NCI-H1092 treated with DMSO at 0.1 percent for 48 hours (cell line): ENCODE results near the gene CAMTA1.
A peak's percentile ranks its signal among the peaks of the same experiment; 100 is the strongest.
"Not testable (repeated sequence)": the region's sequence is repeated elsewhere in the genome, so short reads cannot be mapped to it uniquely, and the experiment has no call there.

Experiments
- DNase-seq: peaks from one replicate; lab custom pipeline; 2025; lab: John Stamatoyannopoulos, UW

The CAMTA1 gene

GRCh38 chr1:6809461-6809860 is 24.2 kb downstream of the CAMTA1 start:
- DNase-seq: no peak

- DNase-seq: not testable (repeated sequence)
Observed at GRCh38 chr1:6810146-6810734, 25.0 kb downstream of the CAMTA1 start.

DNA sequence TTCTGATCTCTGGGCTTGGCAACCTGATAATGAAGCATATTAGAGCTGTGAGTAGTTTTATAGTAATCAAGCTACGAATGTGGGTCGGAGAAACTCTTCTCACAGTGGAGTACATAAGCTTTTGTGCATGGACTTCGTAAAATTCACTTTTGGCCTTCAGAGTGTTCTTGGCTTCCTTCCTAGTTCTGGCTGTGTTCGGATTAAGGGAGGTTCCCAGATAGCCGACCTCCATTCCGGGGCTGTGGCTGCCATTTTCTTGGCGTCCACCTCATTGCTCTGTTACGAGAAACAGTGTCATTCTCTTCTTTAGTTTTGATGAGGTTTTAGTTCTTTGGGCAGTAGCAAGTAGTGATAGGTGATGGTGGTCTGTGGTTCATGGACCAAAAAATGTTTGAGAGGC is 26.3 kb downstream of the CAMTA1 start:
- DNase-seq: no peak

- DNase-seq: no peak
Observed at GRCh38 chr1:6813165-6813564, 27.9 kb downstream of the CAMTA1 start.

DNA sequence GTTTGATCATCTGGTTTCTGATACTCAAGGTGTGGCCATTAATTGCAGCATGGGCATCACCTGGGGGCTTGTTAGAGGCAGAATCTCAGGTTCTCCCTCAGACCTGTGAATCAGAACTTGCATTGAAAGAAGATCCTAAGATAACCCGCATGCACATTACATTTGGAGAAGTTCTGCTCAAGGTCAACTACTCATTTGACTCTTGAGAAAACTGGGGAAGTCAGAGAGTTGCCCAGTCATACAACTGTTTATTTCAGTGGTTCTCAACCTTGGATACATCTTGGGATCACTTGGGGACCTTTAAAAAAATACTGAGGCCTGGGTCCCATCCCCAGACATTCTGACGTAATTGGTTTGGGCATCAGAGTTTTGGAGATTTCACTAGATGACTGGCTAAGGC is 30.5 kb downstream of the CAMTA1 start:
- DNase-seq: no peak

DNA sequence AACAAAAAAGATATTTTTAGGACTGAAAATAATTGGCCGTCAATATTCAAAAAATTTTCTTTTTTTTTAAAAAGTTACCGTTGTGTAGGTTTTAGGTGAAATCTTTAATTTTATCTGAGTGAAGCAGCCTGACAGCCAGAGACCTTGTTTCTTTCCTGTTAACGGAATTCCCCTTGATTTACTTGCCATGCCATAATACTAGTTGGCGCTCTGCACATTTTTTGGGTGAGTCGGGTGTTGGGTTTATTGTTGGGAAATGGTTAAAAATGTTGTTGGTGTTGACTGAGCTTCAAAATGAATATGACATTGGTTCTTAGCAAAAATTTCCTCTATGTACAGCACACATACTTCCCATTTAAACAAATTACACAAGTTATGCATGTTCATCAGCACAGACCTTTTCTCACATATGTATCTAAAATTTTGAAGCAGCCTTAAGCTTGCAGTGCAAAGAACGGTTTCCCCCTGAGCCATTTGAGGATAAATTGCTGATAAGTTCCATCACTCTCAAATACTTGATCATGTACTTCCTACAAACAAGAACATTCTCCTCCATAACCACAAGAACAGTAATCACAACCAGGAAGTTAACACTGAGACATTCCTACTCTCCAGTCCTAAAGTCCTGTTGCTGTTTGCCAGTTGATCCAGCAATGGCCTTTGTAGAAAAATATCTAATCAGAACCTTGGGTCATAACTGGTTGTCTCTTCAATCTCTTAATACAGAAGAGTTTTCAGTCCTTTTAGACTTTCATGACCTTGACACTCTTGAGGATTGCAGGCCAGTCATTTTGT is 34.2 kb downstream of the CAMTA1 start:
- DNase-seq: no peak

- no peak for DNase-seq
Observed at GRCh38 chr1:6820899-6821298, 35.6 kb downstream of the CAMTA1 start.

GRCh38 chr1:6822530-6823359 is 37.5 kb downstream of the CAMTA1 start:
- no peak for DNase-seq

GRCh38 chr1:6823793-6824192 is 38.5 kb downstream of the CAMTA1 start:
- DNase-seq: no peak

DNA sequence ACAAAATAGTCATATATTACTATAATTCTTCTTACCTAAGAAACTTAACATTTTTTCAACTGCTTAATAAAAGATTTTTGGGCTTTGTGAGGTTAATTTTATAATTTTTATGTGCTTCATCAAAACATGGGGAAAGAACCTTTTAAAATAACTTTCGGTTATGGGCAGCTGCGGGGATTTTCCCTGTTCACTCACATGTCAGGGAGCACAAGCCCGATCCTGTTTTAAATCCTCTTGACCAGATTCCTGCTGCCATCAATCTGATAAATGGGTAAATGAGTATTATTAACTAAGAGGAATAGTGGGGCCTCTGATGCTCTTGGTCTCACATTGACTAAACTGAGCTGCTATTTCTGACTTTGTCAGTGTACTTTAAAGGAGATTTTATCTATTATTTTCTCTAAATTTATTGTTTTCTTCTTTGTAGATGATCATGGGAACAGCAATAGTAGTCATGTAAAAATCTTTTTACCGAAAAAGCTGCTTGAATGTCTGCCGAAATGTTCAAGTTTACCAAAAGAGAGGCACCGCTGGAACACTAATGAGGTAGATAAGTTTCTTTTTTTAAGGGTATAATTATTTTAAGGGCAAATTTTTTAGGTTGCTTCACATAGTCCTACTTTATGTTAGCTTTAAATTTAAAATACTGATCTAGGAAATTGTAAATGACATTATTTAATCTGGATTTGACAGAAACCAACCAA is 39.6 kb downstream of the CAMTA1 start:
- no peak for DNase-seq

DNA sequence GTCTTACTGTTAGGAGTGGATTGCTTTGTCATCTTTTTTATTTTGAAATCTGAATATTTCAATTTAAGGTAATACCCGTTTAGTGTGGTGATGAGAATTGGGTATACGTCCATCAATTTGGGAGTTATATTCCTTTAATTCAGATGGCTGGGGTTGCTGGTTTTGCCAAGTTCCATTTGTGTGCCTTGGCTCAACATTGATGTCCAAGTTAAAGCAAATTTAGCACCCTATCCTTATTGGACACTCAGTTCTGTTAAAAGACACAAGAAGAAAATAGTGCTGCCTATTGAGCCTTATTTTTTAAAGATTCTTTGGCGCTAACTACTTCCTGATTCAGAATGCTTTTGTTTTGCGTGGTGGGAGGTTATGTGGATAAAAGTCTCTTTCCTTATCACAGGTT is 40.6 kb downstream of the CAMTA1 start:
- DNase-seq: no peak

- no peak for DNase-seq
Observed at GRCh38 chr1:6827079-6827478, 41.8 kb downstream of the CAMTA1 start.

DNA sequence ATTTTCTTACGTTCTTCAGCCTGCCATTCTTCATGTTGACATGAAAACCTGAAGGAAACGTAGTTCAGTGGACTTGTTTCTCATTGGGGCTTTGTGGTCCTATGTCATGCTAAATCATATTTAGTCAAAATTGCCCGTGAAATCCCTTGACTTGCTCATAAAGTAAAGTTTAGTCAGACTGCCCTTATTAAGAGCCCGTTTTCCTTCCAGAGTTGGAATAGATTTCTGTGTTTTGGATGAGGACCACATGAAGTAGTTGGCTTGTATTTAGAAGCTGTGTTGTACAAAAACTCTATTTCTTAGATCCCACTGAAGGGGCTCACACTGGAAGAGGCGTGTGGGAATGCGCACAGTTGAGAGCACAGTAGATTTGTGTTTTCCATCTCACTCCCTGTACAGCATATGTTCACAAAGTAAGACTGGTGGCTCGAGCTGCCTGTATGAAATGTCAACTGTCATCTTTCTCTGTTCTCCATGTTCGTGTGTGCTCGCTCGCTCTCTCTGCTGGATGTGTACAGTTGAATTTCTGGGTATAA is 42.4 kb downstream of the CAMTA1 start:
- DNase-seq: no peak

DNA sequence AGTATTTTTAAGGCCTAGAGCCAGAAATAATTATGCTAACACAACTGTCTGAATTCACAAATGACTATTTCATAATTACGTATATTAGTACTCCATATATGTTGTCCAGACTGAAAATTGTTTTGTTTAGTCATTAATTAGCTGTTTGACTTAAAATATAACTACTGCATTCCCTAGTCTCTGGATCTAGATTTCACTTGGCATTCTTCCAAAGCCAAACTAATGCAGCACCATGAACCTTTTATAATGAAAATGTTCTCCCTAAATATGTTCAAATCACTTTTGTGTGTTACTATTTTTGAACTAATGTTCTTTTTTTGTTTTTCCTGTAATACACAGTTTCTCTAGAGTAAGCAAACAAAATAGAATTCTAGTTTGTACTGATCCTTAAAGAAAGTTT is 46.1 kb downstream of the CAMTA1 start:
- DNase-seq: no peak

DNA sequence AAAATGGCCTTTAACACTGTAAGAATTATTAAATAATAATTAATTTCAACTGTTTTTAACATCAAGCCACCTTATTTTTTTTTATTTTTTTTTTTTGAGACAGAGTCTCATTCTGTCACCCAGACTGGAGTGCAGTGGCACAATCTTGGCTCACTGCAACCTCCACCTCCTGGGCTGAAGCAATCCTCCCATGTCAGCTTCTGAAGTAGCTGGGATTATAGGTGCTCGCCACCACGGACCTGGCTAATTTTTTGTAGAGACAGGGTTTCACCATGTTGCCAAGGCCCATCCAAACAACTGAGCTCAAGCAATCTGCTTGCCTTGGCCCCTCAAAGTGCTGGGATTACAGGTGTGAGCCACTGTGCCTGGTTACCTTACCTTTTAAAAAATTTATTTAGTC is 46.8 kb downstream of the CAMTA1 start:
- peak; percentile 14 for DNase-seq

DNA sequence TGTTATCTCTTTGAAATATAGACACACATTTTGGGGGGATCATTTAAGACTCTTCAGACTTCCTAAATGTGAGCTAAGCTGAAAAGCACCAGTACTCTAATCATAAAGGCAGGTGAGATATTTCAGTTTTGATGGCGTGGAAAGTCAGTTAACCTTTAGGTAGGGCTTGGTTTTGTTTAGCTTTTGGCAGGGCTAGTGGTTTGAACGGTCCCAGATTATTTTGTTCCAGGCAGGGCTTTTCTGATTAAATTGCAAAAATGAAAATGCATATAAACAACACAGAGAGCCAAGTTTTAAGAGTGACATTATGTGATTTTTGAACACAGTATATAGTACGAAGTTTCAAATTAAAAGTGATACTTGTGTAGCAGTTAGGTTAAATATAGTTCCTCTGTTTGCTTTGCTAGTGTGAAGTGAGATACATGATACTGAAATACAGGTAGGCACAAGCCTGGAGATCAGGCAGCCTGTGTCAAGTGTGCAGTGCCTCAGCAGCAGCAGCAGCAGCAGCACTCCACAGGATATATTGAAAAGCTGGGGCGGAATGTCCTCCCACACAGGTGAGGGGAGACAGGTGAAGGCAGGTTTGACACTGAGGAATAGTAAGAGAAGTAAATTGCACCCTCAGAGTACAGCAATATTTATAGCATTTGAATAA is 47.4 kb downstream of the CAMTA1 start:
- DNase-seq: peak; percentile 73

GRCh38 chr1:6833804-6834203 is 48.5 kb downstream of the CAMTA1 start:
- DNase-seq: no peak

- no peak for DNase-seq
Observed at GRCh38 chr1:6834366-6834765, 49.1 kb downstream of the CAMTA1 start.

GRCh38 chr1:6835139-6835538 is 49.9 kb downstream of the CAMTA1 start:
- no peak for DNase-seq

DNA sequence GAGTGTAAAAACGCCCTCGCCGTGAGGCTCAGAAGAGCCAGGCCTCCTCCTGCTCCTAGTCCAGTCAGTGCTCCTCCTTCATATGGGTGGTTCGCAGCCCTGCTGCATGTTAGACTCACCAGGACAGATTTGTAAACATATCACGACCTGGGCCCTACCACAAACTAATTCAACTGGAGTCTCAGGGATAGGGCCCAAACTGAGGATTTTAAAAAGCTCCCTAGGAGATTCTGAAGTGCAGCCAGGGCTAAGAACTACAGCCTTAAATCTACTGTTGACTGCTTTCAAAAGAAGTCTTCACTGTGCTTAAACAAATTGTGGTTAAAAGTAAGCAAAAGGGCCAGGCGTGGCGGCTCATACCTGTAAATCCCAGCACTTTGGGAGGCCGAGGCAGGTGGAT is 57.0 kb downstream of the CAMTA1 start:
- DNase-seq: no peak

DNA sequence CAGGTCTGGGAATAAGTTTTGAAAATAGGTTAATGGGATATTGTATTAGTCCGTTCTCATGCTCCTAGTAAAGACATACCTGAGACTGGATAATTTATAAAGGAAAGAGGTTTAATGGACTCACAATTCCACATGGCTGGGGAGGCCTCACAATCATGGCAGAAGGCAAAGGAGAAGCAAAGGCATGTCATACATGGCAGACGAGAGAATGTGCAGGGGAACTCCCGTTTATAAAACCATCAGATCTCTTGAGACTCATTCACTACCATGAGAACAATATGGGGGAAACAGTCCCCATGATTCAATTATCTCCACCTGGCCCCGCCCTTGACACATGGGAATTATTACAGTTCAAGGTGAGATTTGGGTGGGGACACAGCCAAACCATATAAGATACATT is 60.5 kb downstream of the CAMTA1 start:
- DNase-seq: not testable (repeated sequence)

- DNase-seq: no peak
Observed at GRCh38 chr1:6848816-6849215, 63.6 kb downstream of the CAMTA1 start.
